ENCODE data around the gene SLC23A2.

- TF ChIP-seq, protein P1, sequence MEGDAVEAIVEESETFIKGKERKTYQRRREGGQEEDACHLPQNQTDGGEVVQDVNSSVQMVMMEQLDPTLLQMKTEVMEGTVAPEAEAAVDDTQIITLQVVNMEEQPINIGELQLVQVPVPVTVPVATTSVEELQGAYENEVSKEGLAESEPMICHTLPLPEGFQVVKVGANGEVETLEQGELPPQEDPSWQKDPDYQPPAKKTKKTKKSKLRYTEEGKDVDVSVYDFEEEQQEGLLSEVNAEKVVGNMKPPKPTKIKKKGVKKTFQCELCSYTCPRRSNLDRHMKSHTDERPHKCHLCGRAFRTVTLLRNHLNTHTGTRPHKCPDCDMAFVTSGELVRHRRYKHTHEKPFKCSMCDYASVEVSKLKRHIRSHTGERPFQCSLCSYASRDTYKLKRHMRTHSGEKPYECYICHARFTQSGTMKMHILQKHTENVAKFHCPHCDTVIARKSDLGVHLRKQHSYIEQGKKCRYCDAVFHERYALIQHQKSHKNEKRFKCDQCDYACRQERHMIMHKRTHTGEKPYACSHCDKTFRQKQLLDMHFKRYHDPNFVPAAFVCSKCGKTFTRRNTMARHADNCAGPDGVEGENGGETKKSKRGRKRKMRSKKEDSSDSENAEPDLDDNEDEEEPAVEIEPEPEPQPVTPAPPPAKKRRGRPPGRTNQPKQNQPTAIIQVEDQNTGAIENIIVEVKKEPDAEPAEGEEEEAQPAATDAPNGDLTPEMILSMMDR (IDR thresholded peaks at IDR 0.05) = no peak
- TF ChIP-seq POLR2AphosphoS5 (IDR thresholded peaks at IDR 0.05) (no peak), POLR2A (IDR thresholded peaks at IDR 0.05) (no peak)
Measured at GRCh38 chr20:5003626-5004025, 2.3 kb upstream of the SLC23A2 start.

Data from suprapubic skin (tissue), 4 donors.